HG02840 (cell line): ENCODE measurements around the gene SETD5.

Experiments used
- ATAC-seq: cut with Tn5 transposase; IDR thresholded peaks from one replicate; pipeline ENCODE4 v1.9.1; 2021; ENCODE audit warnings: mild to moderate bottlenecking, moderate library complexity, moderate number of reproducible peaks; ENCODE audit not compliant: unreplicated experiment, low FRiP score

Gene SETD5

GRCh38 chr3:9405756-9406155 lies 8.3 kb downstream of the SETD5 start:
- ATAC-seq = no peak

- no peak for ATAC-seq
These were observed 9.6 kb downstream of the SETD5 start for GRCh38 chr3:9406856-9407626.

- no peak for ATAC-seq
These were observed 10.6 kb downstream of the SETD5 start for GRCh38 chr3:9408061-9408460.

DNA sequence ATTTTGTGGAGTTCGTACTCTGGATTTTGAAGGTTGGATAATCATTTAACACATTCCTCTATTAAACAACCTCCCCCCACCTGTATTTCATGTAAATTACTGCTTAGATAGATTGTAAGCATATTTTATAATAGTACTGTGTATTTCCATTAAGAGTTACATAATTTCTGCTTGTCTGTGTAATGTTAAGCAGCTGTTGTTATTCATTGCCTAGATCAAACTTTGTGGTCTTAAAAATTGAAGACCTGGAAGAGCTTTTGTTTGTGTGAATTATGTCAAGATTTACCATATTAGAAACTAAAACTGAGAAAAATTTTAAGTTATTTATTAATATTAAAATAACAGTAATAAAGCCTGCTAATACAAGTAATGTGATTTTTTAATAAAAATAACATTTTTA lies 11.1 kb downstream of the SETD5 start:
- no peak for ATAC-seq

DNA sequence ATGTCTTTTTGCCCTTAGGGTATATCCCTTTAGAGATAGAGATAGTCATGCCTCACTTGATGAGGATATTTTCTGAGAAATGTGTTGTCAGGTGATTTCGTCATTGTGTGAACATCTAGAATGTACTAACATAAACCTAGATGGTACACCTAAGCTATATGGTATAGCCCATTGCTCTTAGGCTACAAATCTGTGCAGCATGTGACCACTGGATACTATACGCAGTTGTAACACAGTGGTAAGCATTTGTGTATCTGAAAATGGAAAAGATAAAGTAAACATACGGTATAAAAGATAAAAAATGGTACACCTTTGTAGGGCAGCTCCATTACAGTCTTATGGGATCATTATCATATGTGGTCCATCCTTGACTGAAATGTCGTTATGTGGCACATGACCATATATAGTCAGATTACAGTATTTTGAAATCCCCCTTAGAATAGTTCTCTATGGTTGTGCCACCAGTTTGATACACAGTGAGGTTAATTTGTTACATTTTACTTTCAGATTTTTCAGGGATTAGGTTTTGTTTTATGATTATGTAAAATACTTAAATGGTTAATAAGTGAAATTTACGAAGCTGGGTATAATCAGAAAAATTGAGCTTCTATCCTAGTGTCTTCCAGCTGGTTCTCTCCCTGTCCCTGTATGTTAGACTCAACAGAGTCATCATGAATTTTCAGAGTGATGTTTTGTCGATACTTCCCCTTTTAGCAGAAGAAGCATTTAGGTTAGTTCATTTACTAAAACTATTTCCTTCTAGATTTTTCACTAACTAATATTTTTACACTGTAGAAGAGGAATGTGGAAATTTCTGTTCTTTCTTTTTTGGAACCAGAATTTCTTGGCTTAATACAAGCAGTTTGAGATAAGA lies 12.8 kb downstream of the SETD5 start:
- ATAC-seq = no peak

- no peak for ATAC-seq
These were observed 13.9 kb downstream of the SETD5 start for GRCh38 chr3:9411302-9411701.

GRCh38 chr3:9412293-9412692 lies 14.9 kb downstream of the SETD5 start:
- no peak for ATAC-seq

DNA sequence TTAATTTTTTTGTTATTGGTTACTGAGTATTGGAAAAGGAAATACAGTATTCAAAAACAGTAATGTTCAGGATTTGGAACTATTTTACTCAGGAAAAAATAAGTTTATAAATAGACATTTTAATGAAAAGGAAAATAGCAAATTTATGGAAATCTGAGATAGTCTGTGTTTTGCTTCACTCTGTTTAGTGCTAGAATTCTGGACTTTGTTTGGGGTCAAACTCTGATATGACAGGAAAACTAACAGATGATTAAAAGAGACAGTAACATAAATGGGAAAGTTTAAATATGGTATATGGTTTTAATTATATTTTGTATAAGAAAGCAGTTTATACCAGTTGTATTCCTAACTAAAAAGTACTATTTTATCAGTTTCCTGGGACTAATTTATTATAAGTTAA lies 17.4 kb downstream of the SETD5 start:
- no peak for ATAC-seq

GRCh38 chr3:9415485-9416138 lies 18.2 kb downstream of the SETD5 start:
- ATAC-seq = no peak

DNA sequence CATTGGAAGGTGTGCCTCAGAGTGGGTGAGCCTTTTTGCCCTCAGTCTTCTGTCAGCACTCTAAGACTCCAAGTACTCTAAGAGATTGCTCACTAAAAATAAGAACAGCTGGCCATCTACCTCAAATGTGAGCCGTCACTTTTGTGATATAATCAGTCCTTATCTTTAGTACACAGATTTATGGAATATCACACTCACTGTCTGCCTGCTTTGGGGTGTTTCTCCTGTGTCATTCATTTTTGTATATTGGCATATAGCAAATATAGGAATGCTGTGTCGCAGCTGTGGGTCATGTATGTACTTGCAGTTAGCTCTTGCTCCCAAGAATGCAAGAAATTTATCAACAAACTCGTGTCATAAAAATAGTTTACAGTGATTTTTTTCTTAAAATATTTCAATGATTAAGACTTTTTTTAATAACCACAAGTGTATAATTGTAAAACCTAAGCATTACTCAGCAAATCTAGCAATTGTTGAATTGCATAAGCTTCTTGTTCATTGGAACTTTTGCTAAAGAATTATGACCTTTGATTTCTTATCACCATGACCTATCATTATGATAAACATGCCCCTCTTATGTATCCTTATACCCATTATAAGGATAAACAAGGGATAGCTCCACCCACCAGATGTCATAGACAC lies 18.8 kb downstream of the SETD5 start:
- ATAC-seq = no peak

- no peak for ATAC-seq
These were observed 23.6 kb downstream of the SETD5 start for GRCh38 chr3:9420850-9421549.

DNA sequence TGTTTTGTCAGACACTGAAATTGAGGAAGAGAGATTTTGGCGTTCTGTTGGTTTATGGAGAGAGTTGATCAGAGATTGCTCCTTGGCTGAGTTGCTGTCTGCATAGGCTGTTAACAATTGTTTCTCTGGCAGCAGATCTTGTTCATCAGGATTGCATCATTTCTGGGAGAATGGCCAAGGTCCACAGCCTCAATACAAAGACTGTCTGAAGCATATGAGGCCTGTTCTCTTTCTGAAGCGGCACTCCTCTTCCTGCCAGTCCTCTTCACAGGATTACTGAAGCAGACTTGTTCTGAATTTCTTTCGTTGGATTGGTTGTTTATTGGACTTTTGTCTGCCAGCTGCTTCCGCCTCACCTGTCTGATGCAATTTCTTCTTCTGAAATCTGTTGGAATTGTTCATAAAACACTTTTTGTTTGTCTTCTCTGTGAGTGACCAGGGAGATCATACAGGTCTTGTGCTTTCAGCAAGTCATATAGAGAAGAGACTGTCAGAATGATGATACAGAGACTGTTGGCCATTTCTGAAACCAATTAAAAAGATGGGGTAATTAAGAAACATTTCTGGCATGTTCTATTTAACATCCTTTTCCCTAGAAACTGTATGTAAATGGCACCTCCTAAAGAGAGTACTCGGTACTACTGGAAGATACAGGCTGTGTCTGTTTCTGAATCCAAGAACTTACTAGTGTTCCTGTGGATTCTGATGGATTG lies 25.5 kb downstream of the SETD5 start:
- ATAC-seq = no peak

DNA sequence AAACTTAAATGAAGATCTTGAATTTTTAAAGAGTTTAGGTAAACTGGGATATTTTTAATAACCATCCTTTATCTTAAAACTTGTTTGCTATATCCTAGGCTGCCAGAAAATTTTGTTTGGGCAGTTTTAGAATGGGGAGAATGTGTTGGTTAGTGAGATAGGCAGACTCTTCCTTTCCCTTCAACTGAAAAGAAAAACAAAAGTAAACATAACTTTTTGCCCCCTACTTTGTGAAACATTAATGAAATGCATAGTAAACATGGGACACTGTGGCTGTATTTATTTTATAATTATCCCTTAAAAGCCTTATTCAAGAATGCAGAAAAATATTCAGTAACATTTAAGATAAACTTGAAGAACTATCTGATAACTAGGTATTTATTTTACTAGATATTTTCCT lies 31.0 kb downstream of the SETD5 start:
- no peak for ATAC-seq

- no peak for ATAC-seq
These were observed 33.3 kb downstream of the SETD5 start for GRCh38 chr3:9430733-9431132.

GRCh38 chr3:9433627-9434521 lies 36.5 kb downstream of the SETD5 start:
- ATAC-seq = no peak

- no peak for ATAC-seq
These were observed 37.9 kb downstream of the SETD5 start for GRCh38 chr3:9435316-9435715.

DNA sequence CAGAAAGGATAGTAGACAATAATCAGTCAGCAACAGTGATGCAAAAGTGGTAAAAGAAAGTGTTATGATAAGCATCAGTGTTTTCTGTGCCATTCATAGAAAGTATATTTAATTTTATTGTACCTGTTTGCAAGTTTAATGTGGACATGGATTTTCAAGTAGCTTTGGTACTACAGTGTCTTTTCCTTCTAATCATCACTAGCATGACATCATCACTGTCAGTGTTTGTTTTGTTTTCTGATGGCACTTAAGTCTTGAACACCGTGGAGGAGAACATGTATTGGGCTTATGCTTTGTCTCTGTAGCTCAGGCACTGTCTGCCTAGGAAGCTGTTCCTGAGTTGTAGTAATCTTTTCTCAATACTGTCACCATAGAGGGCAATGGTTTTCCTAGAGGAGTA lies 41.9 kb downstream of the SETD5 start:
- no peak for ATAC-seq

DNA sequence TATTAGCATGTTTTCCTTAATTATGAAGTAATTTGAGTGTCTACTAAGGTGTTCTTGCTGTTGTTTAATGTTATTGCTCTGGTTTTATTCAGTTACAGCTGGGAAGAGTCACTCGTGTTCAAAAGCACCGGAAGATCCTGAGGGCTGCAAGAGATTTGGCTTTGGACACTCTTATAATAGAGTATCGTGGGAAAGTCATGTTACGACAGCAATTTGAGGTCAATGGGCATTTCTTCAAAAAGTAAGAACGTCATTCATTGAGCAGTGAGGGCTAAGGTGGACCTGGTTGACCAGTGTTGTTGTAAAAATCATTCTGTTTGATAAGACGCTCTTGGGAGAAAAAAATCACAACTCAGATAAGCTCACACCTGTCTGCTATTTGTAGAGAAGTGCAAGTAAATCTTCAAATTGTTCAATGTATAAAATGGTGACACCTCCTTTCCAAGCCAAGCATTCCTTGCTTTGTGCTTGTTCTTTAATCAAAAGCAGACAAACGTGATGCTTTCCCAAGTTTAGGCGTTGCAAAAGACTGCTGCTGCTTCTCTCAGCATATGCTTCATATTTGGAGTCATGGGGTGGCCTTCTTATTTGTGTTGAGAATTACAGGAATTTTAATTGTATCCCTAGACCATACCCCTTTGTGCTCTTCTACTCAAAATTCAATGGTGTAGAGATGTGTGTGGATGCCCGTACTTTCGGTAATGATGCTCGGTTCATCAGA lies 44.2 kb downstream of the SETD5 start:
- no peak for ATAC-seq
